ENCODE results near the gene COL5A2. TPM values are rescaled to one million over a fixed set of nuclear protein-coding genes. Genes with fewer than 3 reads are reported as not detected.

The COL5A2 gene
- total and polyA plus RNA-seq, 8 donors, result 11.9 to 468 (median 48.1) TPM

DNA sequence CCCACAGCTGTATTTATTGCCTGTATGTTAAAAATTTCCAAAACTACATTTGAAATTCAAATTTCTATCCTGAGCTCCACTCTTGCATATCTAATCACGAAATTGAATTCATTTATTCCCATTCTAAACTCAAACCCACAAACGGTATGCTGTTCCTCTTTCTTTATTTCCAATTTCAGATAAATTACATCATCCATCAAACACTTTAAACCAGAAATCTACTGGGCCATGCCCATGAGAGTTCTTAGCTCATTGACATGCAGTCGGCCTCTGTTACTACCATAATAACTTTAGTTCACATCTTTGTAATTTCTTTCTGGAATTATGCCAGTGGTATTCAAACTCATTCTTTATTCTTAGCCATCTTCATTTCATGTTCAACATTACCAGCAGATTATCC is 105.1 kb downstream of the COL5A2 start:
- 73 to 79% (median 77%) methylated on average over 3 of the region's 3 CpGs for WGBS, 5 donors
- Histone ChIP-seq H3K27ac (no peak overlapping the region), H3K27me3 (no peaks in the 10 kb centered on the region), H3K4me3 (no peak overlapping the region), H3K4me1 (peaks cover 0 to 13% (median 0%) of the 10 kb centered on the region in 4 donors), H3K36me3 (peaks cover 4 to 67% (median 18%) of the 10 kb centered on the region in 4 donors), H3K9me3 (no peaks in the 10 kb centered on the region)
- intact Hi-C loops (cut with DNase I; ENCODE audit: low total_unique reads), result no loop called here
- no peak for TF ChIP-seq POLR2AphosphoS5 (IDR thresholded peaks at IDR 0.05)
- TF ChIP-seq, protein P1, sequence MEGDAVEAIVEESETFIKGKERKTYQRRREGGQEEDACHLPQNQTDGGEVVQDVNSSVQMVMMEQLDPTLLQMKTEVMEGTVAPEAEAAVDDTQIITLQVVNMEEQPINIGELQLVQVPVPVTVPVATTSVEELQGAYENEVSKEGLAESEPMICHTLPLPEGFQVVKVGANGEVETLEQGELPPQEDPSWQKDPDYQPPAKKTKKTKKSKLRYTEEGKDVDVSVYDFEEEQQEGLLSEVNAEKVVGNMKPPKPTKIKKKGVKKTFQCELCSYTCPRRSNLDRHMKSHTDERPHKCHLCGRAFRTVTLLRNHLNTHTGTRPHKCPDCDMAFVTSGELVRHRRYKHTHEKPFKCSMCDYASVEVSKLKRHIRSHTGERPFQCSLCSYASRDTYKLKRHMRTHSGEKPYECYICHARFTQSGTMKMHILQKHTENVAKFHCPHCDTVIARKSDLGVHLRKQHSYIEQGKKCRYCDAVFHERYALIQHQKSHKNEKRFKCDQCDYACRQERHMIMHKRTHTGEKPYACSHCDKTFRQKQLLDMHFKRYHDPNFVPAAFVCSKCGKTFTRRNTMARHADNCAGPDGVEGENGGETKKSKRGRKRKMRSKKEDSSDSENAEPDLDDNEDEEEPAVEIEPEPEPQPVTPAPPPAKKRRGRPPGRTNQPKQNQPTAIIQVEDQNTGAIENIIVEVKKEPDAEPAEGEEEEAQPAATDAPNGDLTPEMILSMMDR (IDR thresholded peaks at IDR 0.05), result no peak
- no peak for TF ChIP-seq POLR2A (IDR thresholded peaks at IDR 0.05)
- TF ChIP-seq EP300 (IDR thresholded peaks at IDR 0.05), result no peak
- no peak for DNase-seq

DNA sequence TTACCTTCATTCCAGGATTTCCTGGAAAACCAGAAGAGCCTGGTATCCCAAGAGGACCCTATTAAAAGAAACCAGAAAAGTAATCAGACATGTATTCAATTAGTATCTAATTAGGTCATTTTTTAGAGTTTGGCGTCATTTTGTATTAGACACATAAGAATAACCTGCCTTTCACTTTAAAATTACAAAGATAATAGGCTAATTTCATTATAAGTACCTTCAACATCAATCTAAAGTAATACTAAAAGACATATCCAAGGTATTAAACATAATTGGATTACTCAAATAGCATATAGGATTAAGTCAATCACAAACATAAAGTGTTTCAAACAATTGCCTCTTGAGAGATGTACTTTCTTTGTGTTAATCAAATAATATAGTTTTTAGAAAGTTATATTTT is 107.5 kb downstream of the COL5A2 start:
- Histone ChIP-seq H3K27me3 (no peaks in the 10 kb centered on the region), H3K4me1 (peaks cover 0 to 13% (median 0%) of the 10 kb centered on the region in 4 donors), H3K9me3 (no peaks in the 10 kb centered on the region), H3K27ac (no peak overlapping the region), H3K4me3 (no peak overlapping the region), H3K36me3 (peaks cover 0 to 60% (median 17%) of the 10 kb centered on the region in 4 donors)
- intact Hi-C loops (cut with DNase I; ENCODE audit: low total_unique reads), result no loop called here
- 92 to 96% (median 94%) methylated on average over 1 of the region's 1 CpG for WGBS, 5 donors
- TF ChIP-seq POLR2A (IDR thresholded peaks at IDR 0.05) (no peak), POLR2AphosphoS5 (IDR thresholded peaks at IDR 0.05) (no peak), EP300 (IDR thresholded peaks at IDR 0.05) (no peak)
- TF ChIP-seq, protein P1 (IDR thresholded peaks at IDR 0.05), result no peak
- DNase-seq, result no peak

DNA sequence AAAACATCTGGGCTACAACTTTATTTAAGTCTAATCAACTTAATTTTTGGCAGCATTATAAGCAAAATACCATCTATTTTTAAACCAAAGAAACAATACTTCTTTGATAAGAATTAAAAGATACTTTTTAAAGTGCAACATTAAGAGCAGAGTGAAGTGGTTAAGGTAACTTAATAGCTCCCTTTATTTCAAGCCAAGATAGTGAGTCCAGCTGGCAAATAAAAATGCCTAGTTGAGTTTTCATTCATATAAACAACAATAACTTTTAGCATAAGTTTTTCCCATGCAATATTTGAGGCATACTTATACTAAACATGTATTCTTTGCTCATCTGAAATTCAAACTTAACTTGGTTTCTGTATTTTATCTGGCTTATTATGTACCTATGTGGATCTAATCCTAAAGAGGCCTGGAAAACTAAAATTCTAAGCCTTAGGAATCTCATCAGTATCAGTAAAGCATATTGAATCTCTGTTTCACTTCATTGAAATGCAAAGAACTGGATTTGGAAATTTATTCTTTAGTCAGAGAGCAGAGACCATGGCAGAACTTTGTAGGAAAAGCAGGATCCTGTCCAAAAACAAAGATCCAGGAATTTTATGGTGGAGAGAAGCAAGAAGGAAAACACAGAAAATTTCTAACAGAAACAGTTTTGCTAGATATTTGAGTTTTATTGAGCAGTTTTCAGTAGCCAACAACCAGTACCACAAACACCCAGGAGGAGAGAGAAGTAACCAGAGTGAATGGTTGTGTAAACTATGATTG is 109.5 kb downstream of the COL5A2 start:
- intact Hi-C loops (cut with DNase I; ENCODE audit: low total_unique reads), result no loop called here

DNA sequence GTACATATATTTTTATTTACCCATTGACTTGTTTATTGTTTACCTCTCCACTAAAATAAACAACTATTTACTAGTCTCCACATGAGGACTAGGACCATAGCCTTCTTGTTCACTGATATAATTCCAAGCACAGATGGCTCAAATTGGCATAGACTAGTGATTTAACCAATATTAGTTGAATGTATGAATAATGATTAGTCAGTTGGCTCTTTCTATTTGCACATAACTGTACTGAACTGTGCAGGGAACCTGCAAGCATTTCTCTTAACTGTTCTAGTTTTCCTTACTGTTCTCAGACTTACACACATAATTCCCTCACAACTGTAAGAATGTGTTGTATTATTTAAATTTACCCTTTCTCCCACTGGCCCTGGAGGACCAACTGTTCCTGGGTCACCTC is 113.5 kb downstream of the COL5A2 start:
- Histone ChIP-seq H3K27ac (no peak overlapping the region), H3K9me3 (no peaks in the 10 kb centered on the region), H3K4me3 (no peak overlapping the region), H3K36me3 (peaks cover 10 to 60% (median 44%) of the 10 kb centered on the region in 4 donors), H3K27me3 (no peaks in the 10 kb centered on the region), H3K4me1 (peaks cover 0 to 5% (median 0%) of the 10 kb centered on the region in 4 donors)
- intact Hi-C loops (cut with DNase I; ENCODE audit: low total_unique reads), result no loop called here
- TF ChIP-seq POLR2AphosphoS5 (IDR thresholded peaks at IDR 0.05) (no peak), POLR2A (IDR thresholded peaks at IDR 0.05) (no peak), EP300 (IDR thresholded peaks at IDR 0.05) (no peak)
- TF ChIP-seq, protein P1 (IDR thresholded peaks at IDR 0.05), result no peak
- no peak for DNase-seq

More for the DNA sequence above, 109.5 kb downstream of the COL5A2 start:
- H3K27me3 ChIP-seq, result no peaks in the 10 kb centered on the region
- H3K4me3 ChIP-seq, result no peak overlapping the region
- H3K9me3 ChIP-seq, result no peaks in the 10 kb centered on the region
- H3K4me1 ChIP-seq, result peaks cover 0 to 5% (median 0%) of the 10 kb centered on the region in 4 donors
- peaks cover 5 to 59% (median 31%) of the 10 kb centered on the region in 4 donors for H3K36me3 ChIP-seq
- no peak for DNase-seq
- H3K27ac ChIP-seq, result no peak overlapping the region
- TF ChIP-seq EP300 (IDR thresholded peaks at IDR 0.05) (no peak), POLR2AphosphoS5 (IDR thresholded peaks at IDR 0.05) (no peak), POLR2A (IDR thresholded peaks at IDR 0.05) (no peak)
- TF ChIP-seq, protein P1 (IDR thresholded peaks at IDR 0.05), result no peak

Data from stomach (tissue), 9 donors.